ENCODE measurements around the gene MYCN. TPM values are rescaled to one million over a fixed set of nuclear protein-coding genes. Genes with fewer than 3 reads are reported as not detected.

The MYCN gene
- total and polyA plus RNA-seq, 12 donors: 0.24 to 2.2 (median 1.0) TPM

DNA sequence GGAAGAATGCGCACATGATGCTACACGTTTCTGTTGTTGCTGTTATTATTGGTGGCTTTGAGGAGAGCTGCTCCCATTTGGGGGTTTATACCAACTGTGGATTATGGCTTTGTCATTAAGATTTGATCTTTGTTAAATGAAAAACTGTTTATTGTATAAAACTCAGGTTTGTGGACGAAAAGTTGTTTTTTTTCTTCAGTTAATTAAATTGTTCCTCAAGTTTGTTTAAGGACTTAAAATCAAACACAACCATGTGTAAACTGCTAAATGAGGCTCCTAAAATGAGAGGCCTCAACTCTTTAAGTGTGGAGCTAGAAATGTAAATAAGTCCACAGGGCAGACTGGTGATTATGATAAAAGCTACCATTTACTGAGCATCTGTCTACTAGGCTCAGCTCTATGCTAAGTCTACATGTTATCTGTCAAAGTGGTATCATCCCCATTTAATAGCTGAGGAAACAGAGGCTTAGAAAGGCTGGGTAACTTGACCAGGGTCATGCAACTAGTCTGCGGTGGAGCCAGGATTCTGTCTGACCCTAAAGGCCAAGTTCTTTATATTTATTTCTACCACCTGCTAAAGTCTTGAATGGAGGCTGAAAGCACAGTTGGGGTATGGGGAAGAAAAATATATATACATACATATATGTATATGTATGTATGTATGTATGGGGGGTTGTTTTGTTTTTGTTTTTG is 4.1 kb downstream of the MYCN start:
- Histone ChIP-seq H3K27ac (no peak overlapping the region), H3K4me3 (no peak overlapping the region), H3K36me3 (replicated peaks in 1 of 2) (no peaks in the 10 kb centered on the region), H3K9me3 (replicated peaks in 1 of 3) (no peaks in the 10 kb centered on the region), H3K4me1 (replicated peaks in 1 of 2) (peaks cover 19 to 28% of the 10 kb centered on the region in 2 donors), H3K27me3 (peaks cover 24% of the 10 kb centered on the region)
- 65 to 75% (median 70%) methylated on average over 4 of the region's 4 CpGs for WGBS, 4 donors
- intact Hi-C loops (cut with DNase I): loop anchor here in 1 of 2 donors (10.0 kb wide), 2 partner anchors 340 to 560 kb away; no protein-coding TSS in a partner anchor
- DNase-seq: no peak
- TF ChIP-seq, protein P1, sequence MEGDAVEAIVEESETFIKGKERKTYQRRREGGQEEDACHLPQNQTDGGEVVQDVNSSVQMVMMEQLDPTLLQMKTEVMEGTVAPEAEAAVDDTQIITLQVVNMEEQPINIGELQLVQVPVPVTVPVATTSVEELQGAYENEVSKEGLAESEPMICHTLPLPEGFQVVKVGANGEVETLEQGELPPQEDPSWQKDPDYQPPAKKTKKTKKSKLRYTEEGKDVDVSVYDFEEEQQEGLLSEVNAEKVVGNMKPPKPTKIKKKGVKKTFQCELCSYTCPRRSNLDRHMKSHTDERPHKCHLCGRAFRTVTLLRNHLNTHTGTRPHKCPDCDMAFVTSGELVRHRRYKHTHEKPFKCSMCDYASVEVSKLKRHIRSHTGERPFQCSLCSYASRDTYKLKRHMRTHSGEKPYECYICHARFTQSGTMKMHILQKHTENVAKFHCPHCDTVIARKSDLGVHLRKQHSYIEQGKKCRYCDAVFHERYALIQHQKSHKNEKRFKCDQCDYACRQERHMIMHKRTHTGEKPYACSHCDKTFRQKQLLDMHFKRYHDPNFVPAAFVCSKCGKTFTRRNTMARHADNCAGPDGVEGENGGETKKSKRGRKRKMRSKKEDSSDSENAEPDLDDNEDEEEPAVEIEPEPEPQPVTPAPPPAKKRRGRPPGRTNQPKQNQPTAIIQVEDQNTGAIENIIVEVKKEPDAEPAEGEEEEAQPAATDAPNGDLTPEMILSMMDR (IDR thresholded peaks at IDR 0.05): no peak
- TF ChIP-seq POLR2A (IDR thresholded peaks at IDR 0.05): no peak

DNA sequence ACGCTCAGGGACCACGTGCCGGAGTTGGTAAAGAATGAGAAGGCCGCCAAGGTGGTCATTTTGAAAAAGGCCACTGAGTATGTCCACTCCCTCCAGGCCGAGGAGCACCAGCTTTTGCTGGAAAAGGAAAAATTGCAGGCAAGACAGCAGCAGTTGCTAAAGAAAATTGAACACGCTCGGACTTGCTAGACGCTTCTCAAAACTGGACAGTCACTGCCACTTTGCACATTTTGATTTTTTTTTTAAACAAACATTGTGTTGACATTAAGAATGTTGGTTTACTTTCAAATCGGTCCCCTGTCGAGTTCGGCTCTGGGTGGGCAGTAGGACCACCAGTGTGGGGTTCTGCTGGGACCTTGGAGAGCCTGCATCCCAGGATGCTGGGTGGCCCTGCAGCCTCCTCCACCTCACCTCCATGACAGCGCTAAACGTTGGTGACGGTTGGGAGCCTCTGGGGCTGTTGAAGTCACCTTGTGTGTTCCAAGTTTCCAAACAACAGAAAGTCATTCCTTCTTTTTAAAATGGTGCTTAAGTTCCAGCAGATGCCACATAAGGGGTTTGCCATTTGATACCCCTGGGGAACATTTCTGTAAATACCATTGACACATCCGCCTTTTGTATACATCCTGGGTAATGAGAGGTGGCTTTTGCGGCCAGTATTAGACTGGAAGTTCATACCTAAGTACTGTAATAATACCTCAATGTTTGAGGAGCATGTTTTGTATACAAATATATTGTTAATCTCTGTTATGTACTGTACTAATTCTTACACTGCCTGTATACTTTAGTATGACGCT is 5.8 kb downstream of the MYCN start:
- peaks cover 12% of the 10 kb centered on the region for H3K27me3 ChIP-seq
- no peak for TF ChIP-seq POLR2A (IDR thresholded peaks at IDR 0.05)
- TF ChIP-seq, protein P1 (IDR thresholded peaks at IDR 0.05): no peak
- no peak overlapping the region for H3K27ac ChIP-seq
- H3K9me3 ChIP-seq (replicated peaks in 1 of 3): no peaks in the 10 kb centered on the region
- no peaks in the 10 kb centered on the region for H3K36me3 ChIP-seq (replicated peaks in 1 of 2)
- DNase-seq: no peak
- 85 to 88% (median 87%) methylated on average over 17 of the region's 17 CpGs for WGBS, 4 donors
- no peak overlapping the region for H3K4me3 ChIP-seq
- peaks cover 9 to 11% of the 10 kb centered on the region in 2 donors for H3K4me1 ChIP-seq (replicated peaks in 1 of 2)
- intact Hi-C loops (cut with DNase I): loop anchor here in 1 of 2 donors (10.0 kb wide), 2 partner anchors 339 to 559 kb away; no protein-coding TSS in a partner anchor

DNA sequence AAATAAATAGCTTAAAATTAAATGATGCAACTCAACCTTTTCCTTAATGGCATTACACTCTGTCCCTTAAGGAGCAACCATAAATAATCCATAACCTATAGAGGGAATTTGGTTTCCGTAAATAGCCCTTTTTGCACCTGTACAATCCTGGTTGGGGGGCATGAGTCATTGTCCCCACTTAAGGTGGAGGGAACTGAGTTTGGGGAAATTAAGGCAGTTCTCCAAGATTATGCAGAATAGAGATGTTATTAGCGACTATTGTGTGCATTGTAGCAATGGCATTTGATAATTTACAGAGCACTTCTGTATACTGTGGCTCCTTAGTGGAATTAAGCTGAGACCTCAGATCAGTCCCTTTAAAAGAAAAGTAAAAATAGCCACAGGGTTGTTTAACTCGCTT is 6.6 kb downstream of the MYCN start:
- 72 to 84% (median 78%) methylated on average over 3 of the region's 3 CpGs for WGBS, 4 donors

DNA sequence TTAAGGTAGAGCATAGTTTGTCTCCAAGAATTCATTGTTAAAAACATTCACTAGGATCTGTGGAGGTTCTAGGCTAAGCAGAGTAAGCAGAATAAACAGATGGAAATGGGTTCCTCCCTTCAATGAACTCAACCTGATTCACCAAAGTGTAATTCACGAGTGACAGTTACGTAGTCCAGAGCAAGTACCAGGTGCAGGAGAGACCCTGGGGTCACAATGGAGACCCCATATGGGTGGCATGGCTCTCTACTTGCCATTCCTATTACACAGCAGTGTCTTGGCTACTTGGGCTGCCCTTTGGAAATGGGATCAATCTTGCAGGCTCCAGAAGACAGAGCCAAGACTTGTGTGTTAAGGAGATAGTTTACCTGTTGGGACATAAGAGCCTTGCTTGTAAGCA is 7.1 kb downstream of the MYCN start:
- 80 to 92% (median 88%) methylated on average over 2 of the region's 2 CpGs for WGBS, 4 donors
- no peak for DNase-seq
- intact Hi-C loops (cut with DNase I): loop anchor here in 1 of 2 donors (10.0 kb wide), 2 partner anchors 337 to 557 kb away; no protein-coding TSS in a partner anchor
- H3K27me3 ChIP-seq: peaks cover 6% of the 10 kb centered on the region
- no peaks in the 10 kb centered on the region for H3K9me3 ChIP-seq (replicated peaks in 1 of 3)
- H3K4me3 ChIP-seq: no peak overlapping the region
- TF ChIP-seq POLR2A (IDR thresholded peaks at IDR 0.05): no peak
- TF ChIP-seq, protein P1 (IDR thresholded peaks at IDR 0.05): no peak
- H3K4me1 ChIP-seq (replicated peaks in 1 of 2): no peaks in the 10 kb centered on the region
- no peaks in the 10 kb centered on the region for H3K36me3 ChIP-seq (replicated peaks in 1 of 2)
- H3K27ac ChIP-seq: no peak overlapping the region

More for the DNA sequence above, 6.6 kb downstream of the MYCN start:
- DNase-seq: no peak
- TF ChIP-seq, protein P1 (IDR thresholded peaks at IDR 0.05): no peak
- no peak for TF ChIP-seq POLR2A (IDR thresholded peaks at IDR 0.05)
- peaks cover 6% of the 10 kb centered on the region for H3K27me3 ChIP-seq
- no peak overlapping the region for H3K4me3 ChIP-seq
- H3K9me3 ChIP-seq (replicated peaks in 1 of 3): no peaks in the 10 kb centered on the region
- H3K36me3 ChIP-seq (replicated peaks in 1 of 2): no peaks in the 10 kb centered on the region
- H3K4me1 ChIP-seq (replicated peaks in 1 of 2): peaks cover 2 to 3% of the 10 kb centered on the region in 2 donors
- no peak overlapping the region for H3K27ac ChIP-seq
- intact Hi-C loops (cut with DNase I): loop anchor here in 1 of 2 donors (10.0 kb wide), 2 partner anchors 338 to 558 kb away; no protein-coding TSS in a partner anchor
